CD14-positive monocyte (primary cell): ENCODE results near the gene TIMM50. TPM values are rescaled to one million over a fixed set of nuclear protein-coding genes. Genes with fewer than 3 reads are reported as not detected.
A peak's percentile ranks its signal among the peaks of the same experiment; 100 is the strongest.
"Not testable (repeated sequence)": the region's sequence is repeated elsewhere in the genome, so short reads cannot be mapped to it uniquely, and the experiment has no call there.

Source experiments
- DNase-seq, 3 donors: peaks; one replicate each; pipeline ENCODE4 v3.0.0-alpha.2; 2011 to 2022
- H2AFZ ChIP-seq: 2 replicates; pipeline ENCODE4 v1.6.0; 2012; ENCODE audit warnings: mild to moderate bottlenecking, low read depth, low read length, inconsistent platforms; ENCODE audit not compliant: insufficient read depth, poor library complexity, severe bottlenecking
- H3K27ac ChIP-seq, 2 donors: 1 replicate in 1 of 2; 2 replicates in 1 of 2; pipeline ENCODE4 v1.5.1; 2012 to 2013; ENCODE audit warnings: low read length in 2 of 2, control low read depth in 1 of 2, inconsistent platforms in 1 of 2, low read depth in 1 of 2, mild to moderate bottlenecking in 1 of 2
- H3K27me3 ChIP-seq, 2 donors: one replicate each; pipeline versions ENCODE4 v1.6.0 to v1.6.1; 2011 to 2013; ENCODE audit warnings: low read length in 2 of 2; ENCODE audit not compliant: control insufficient read depth in 2 of 2, insufficient read depth in 2 of 2
- H3K36me3 ChIP-seq, 2 donors: replicated peaks in 1 of 2; 1 replicate in 1 of 2; 2 replicates in 1 of 2; pipeline versions ENCODE4 v1.5.1 to v1.6.1; 2012 to 2013; ENCODE audit warnings: low read length in 2 of 2, control low read depth in 1 of 2, inconsistent platforms in 1 of 2, mild to moderate bottlenecking in 1 of 2; ENCODE audit not compliant: insufficient read depth in 2 of 2, control insufficient read depth in 1 of 2
- H3K4me1 ChIP-seq, 2 donors: 1 replicate in 1 of 2; 2 replicates in 1 of 2; pipeline versions ENCODE4 v1.5.1 to v1.6.1; 2012 to 2013; ENCODE audit warnings: low read length in 2 of 2, control low read depth in 1 of 2, inconsistent platforms in 1 of 2, mild to moderate bottlenecking in 1 of 2, moderate library complexity in 1 of 2; ENCODE audit not compliant: insufficient read depth in 2 of 2, control insufficient read depth in 1 of 2
- H3K4me2 ChIP-seq: replicated peaks from 2 replicates; pipeline ENCODE3; 2012; ENCODE audit warnings: low read length, moderate library complexity, mild to moderate bottlenecking; ENCODE audit not compliant: poor library complexity, severe bottlenecking; ENCODE audit errors: extremely low read depth
- H3K4me3 ChIP-seq, 3 experiments: fragments of 200-600 bp in 1 of 3; sonication (generic) in 1 of 3; replicated peaks in 1 of 3; 1 replicate in 2 of 3; 2 replicates in 1 of 3; pipeline ENCODE4 v1.5.1; 2011 to 2013; ENCODE audit warnings: low read length in 3 of 3, mild to moderate bottlenecking in 3 of 3, control low read depth in 2 of 3, low read depth in 2 of 3, inconsistent platforms in 1 of 3, moderate library complexity in 1 of 3
- H3K79me2 ChIP-seq: 2 replicates; pipeline ENCODE4 v1.6.0; 2012; ENCODE audit warnings: mild to moderate bottlenecking, control low read depth, inconsistent platforms, low read length, moderate library complexity; ENCODE audit not compliant: insufficient read depth
- H3K9ac ChIP-seq: 2 replicates; pipeline ENCODE4 v1.6.0; 2017; ENCODE audit warnings: low read length, mild to moderate bottlenecking; ENCODE audit not compliant: insufficient read depth, poor library complexity, severe bottlenecking
- H3K9me3 ChIP-seq, 2 donors: replicated peaks in 1 of 2; 1 replicate in 1 of 2; 2 replicates in 1 of 2; pipeline versions ENCODE4 v1.5.1 to v1.6.1; 2012 to 2013; ENCODE audit warnings: low read length in 2 of 2, control low read depth in 1 of 2; ENCODE audit not compliant: control insufficient read depth in 1 of 2, insufficient read depth in 1 of 2
- H4K20me1 ChIP-seq: 2 replicates; pipeline ENCODE4 v1.6.0; 2012; ENCODE audit warnings: mild to moderate bottlenecking, low read length, control low read depth, moderate library complexity; ENCODE audit not compliant: insufficient read depth
- H3K27ac Mint-ChIP-seq, 7 donors: one replicate each; pipeline ENCODE4 v1.8.0; 2020; ENCODE audit warnings: mild to moderate bottlenecking in 7 of 7, mixed read lengths in 7 of 7, moderate library complexity in 6 of 7, inconsistent platforms in 2 of 7
- H3K27me3 Mint-ChIP-seq, 3 donors: one replicate each; pipeline ENCODE4 v1.8.0; 2021 to 2022; ENCODE audit warnings: low read depth in 3 of 3, mild to moderate bottlenecking in 3 of 3, mixed read lengths in 3 of 3, moderate library complexity in 3 of 3, inconsistent platforms in 1 of 3
- H3K36me3 Mint-ChIP-seq, 2 donors: one replicate each; pipeline ENCODE4 v1.8.0; 2020; ENCODE audit warnings: mixed read lengths in 2 of 2, inconsistent platforms in 1 of 2, mild to moderate bottlenecking in 1 of 2
- H3K4me1 Mint-ChIP-seq: one replicate; pipeline ENCODE4 v1.8.0; 2020; ENCODE audit warnings: mild to moderate bottlenecking, mixed read lengths
- H3K4me3 Mint-ChIP-seq, 2 donors: one replicate each; pipeline ENCODE4 v1.8.0; 2020; ENCODE audit warnings: mild to moderate bottlenecking in 2 of 2, mixed read lengths in 2 of 2, moderate library complexity in 1 of 2
- H3K9me3 Mint-ChIP-seq, 7 donors: one replicate each; pipeline ENCODE4 v1.8.0; 2020 to 2022; ENCODE audit warnings: mixed read lengths in 7 of 7, mild to moderate bottlenecking in 6 of 7, moderate library complexity in 6 of 7, inconsistent platforms in 2 of 7
- CTCF ChIP-seq: fragments of 200-600 bp; IDR thresholded peaks from one replicate; pipeline ENCODE4 v1.8.0; 2022; ENCODE audit warnings: antibody characterized with exemption, mild to moderate bottlenecking
- WGBS: methylation state at CpG from one replicate; pipeline ENCODE4 v1.1.5; 2013; ENCODE audit warnings: missing lambda C conversion rate; ENCODE audit not compliant: insufficient coverage; 5-methylcytosine and 5-hydroxymethylcytosine counted together
- intact Hi-C, 2 donors: fragments of 100-400 bp; cut with micrococcal nuclease; formaldehyde crosslinking; loops; one replicate each; pipeline versions ENCODE4 v1.15.0 to v1.15.1; 2023
- polyA plus RNA-seq, 3 donors: library from polyadenylated mRNA; depleted of rRNA in 1 of 3; unstranded in 2 of 3; stranded (reverse) in 1 of 3; fragments of 300-500 nt in 2 of 3; fragments of >200 nt in 1 of 3; fragmentation: Illumina TruSeq in 2 of 3; gene quantifications; 1 replicate in 2 of 3; 2 replicates in 1 of 3; pipeline ENCODE4 v1.2.3, GENCODE V29; 2012 to 2021

The TIMM50 gene
- polyA plus RNA-seq, 3 donors, result 22.0 to 54.6 (median 43.8) TPM

GRCh38 chr19:39448271-39448670 lies 32.4 kb upstream of the TIMM50 start:
- Histone ChIP-seq H3K36me3 (peaks cover 19 to 44% of the 10 kb centered on the region in 2 donors), H3K4me3 (no peak overlapping the region), H3K79me2 (peaks cover 85% of the 10 kb centered on the region), H4K20me1 (peaks cover 58% of the 10 kb centered on the region), H2AFZ (no peak overlapping the region), H3K4me2 (no peak overlapping the region), H3K27me3 (no peaks in the 10 kb centered on the region), H3K9me3 (no peaks in the 10 kb centered on the region), H3K4me1 (peaks cover 36 to 40% of the 10 kb centered on the region in 2 donors), H3K9ac (no peak overlapping the region), H3K27ac (peak overlapping the region; percentile 15 to 100)
- H3K27ac Mint-ChIP-seq, result peak overlapping the region in 6 of 7 donors; percentile 53 to 90 (median 72)
- 0% methylated on average over 3 of the region's 3 CpGs for WGBS
- H3K4me1 Mint-ChIP-seq, result peaks cover 51% of the 10 kb centered on the region
- DNase-seq, result peak in 2 of 3 donors; percentile 37 to 65
- H3K36me3 Mint-ChIP-seq, result peaks cover 34 to 49% of the 10 kb centered on the region in 2 donors
- intact Hi-C loops, result loop anchor here (5.0 to 10.0 kb wide), 2 partner anchors 87 to 89 kb away; partner anchors contain the start of gene EID2B (in 1 of the 2)
- H3K27me3 Mint-ChIP-seq, result no peaks in the 10 kb centered on the region
- TF ChIP-seq CTCF, result no peak
- H3K9me3 Mint-ChIP-seq, result peaks cover 0 to 3% (median 0%) of the 10 kb centered on the region in 7 donors
- H3K4me3 Mint-ChIP-seq, result no peak overlapping the region

GRCh38 chr19:39449116-39449797 lies 31.4 kb upstream of the TIMM50 start:
- peaks cover 67% of the 10 kb centered on the region for H4K20me1 ChIP-seq
- no peak overlapping the region for H3K4me3 ChIP-seq
- intact Hi-C loops, result loop anchor here (5.0 to 10.0 kb wide), 2 partner anchors 86 to 88 kb away; partner anchors contain the start of gene EID2B (in 1 of the 2)

GRCh38 chr19:39451257-39451656 lies 29.4 kb upstream of the TIMM50 start:
- not testable (repeated sequence) for H3K4me3 Mint-ChIP-seq, H3K27ac Mint-ChIP-seq
- H3K4me1 ChIP-seq, result peaks cover 21 to 23% of the 10 kb centered on the region in 2 donors

More at GRCh38 chr19:39449116-39449797, 31.4 kb upstream of the TIMM50 start:
- Mint-ChIP-seq H3K4me3 (no peak overlapping the region), H3K9me3 (peaks cover 0 to 3% (median 0%) of the 10 kb centered on the region in 7 donors), H3K36me3 (peaks cover 42 to 57% of the 10 kb centered on the region in 2 donors), H3K27me3 (no peaks in the 10 kb centered on the region), H3K27ac (peak overlapping the region; percentile 57 to 90 (median 67)), H3K4me1 (peaks cover 51% of the 10 kb centered on the region)
- peaks cover 26 to 54% of the 10 kb centered on the region in 2 donors for H3K36me3 ChIP-seq
- H2AFZ ChIP-seq, result no peak overlapping the region
- no peaks in the 10 kb centered on the region for H3K27me3 ChIP-seq
- no peak for TF ChIP-seq CTCF
- H3K4me1 ChIP-seq, result peaks cover 34 to 38% of the 10 kb centered on the region in 2 donors
- WGBS, result 58% methylated on average over 3 of the region's 8 CpGs
- H3K9ac ChIP-seq, result no peak overlapping the region
- H3K4me2 ChIP-seq, result no peak overlapping the region
- peaks cover 94% of the 10 kb centered on the region for H3K79me2 ChIP-seq
- H3K27ac ChIP-seq, result peak overlapping the region; percentile 3 to 100
- DNase-seq, result no peak
- no peaks in the 10 kb centered on the region for H3K9me3 ChIP-seq

More at GRCh38 chr19:39451257-39451656, 29.4 kb upstream of the TIMM50 start:
- H3K9me3 ChIP-seq, H3K4me3 ChIP-seq, H3K27me3 ChIP-seq, H3K27ac ChIP-seq, H3K9me3 Mint-ChIP-seq, H3K4me2 ChIP-seq, H3K27me3 Mint-ChIP-seq, intact Hi-C loops, DNase-seq, H3K9ac ChIP-seq, H2AFZ ChIP-seq: not testable (repeated sequence)
- 100% methylated on average over 5 of the region's 8 CpGs for WGBS
- Histone ChIP-seq H3K36me3 (peaks cover 34 to 68% of the 10 kb centered on the region in 2 donors), H4K20me1 (peaks cover 82% of the 10 kb centered on the region), H3K79me2 (peaks cover 90% of the 10 kb centered on the region)
- Mint-ChIP-seq H3K4me1 (peaks cover 38% of the 10 kb centered on the region), H3K36me3 (peaks cover 54 to 76% of the 10 kb centered on the region in 2 donors)
